Spleen (tissue), 7 donors: ENCODE results near the gene ATXN8OS.

Experiments used
- POLR2A ChIP-seq, 3 donors: fragments of 450-650 bp; IDR thresholded peaks; one replicate each; pipeline ENCODE4 v1.5.1; 2017; ENCODE audit warnings: antibody characterized with exemption in 3 of 3, mild to moderate bottlenecking in 1 of 3
- POLR2AphosphoS5 ChIP-seq, 3 donors: sonication (generic); formaldehyde crosslinking; IDR thresholded peaks; one replicate each; pipeline ENCODE4 v1.5.1; 2017; ENCODE audit warnings: antibody characterized with exemption in 3 of 3
- TF ChIP-seq, protein P1 (sequence below), 11 experiments: fragments of 200-600 bp in 7 of 11; fragments of 450-650 bp in 4 of 11; sonication (generic) in 4 of 11; IDR thresholded peaks in 8 of 11; conservative IDR thresholded peaks in 3 of 11; 1 replicate in 7 of 11; 2 replicates in 4 of 11; pipeline versions ENCODE4 v1.4.0 to v1.8.0; 2016 to 2021; ENCODE audit warnings: antibody characterized with exemption in 11 of 11, inconsistent platforms in 4 of 11, mild to moderate bottlenecking in 1 of 11
- donor health status: DM: no; HTN: no; CAD: no; lungs with moderate emphysema.
- donor health status: DM: no; HTN: no; CAD: no.
- donor health status: DM: no; HTN: no; CAD: no.

DNA sequence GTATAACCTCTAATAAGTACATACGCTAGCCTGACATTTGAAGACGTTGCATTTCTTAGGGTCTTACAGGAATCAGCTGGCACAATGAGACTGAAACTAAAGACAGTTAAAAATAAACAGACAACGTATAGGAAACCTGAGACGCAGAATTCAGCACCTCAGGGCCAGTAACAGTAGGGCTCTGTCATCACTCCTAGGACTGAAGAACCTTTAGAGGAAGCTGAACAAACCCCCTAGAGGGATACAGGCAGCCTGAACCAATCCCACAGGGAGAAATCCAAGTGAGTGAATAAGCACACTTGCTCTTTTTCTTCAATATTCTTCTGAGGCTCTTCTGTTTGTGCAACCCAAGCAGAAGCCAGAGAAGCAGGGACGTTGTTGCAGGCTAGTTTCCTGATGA is 54.5 kb downstream of the ATXN8OS start:
- TF ChIP-seq, protein P1, sequence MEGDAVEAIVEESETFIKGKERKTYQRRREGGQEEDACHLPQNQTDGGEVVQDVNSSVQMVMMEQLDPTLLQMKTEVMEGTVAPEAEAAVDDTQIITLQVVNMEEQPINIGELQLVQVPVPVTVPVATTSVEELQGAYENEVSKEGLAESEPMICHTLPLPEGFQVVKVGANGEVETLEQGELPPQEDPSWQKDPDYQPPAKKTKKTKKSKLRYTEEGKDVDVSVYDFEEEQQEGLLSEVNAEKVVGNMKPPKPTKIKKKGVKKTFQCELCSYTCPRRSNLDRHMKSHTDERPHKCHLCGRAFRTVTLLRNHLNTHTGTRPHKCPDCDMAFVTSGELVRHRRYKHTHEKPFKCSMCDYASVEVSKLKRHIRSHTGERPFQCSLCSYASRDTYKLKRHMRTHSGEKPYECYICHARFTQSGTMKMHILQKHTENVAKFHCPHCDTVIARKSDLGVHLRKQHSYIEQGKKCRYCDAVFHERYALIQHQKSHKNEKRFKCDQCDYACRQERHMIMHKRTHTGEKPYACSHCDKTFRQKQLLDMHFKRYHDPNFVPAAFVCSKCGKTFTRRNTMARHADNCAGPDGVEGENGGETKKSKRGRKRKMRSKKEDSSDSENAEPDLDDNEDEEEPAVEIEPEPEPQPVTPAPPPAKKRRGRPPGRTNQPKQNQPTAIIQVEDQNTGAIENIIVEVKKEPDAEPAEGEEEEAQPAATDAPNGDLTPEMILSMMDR (IDR thresholded peaks at IDR 0.05 in 8 of 11, conservative IDR thresholded peaks at IDR 0.05 in 3 of 11), result no peak
- TF ChIP-seq POLR2A (IDR thresholded peaks at IDR 0.05), result no peak
- no peak for TF ChIP-seq POLR2AphosphoS5 (IDR thresholded peaks at IDR 0.05)
